Nephron (organoid): Measurements from ENCODE around the gene ZNF786.

Experiments used
- H3K27ac Mint-ChIP-seq, 3 experiments: 2 replicates each; pipeline ENCODE4 v1.8.0; 2020; ENCODE audit warnings: mixed read lengths in 3 of 3, mild to moderate bottlenecking in 2 of 3, moderate library complexity in 1 of 3
- H3K27me3 Mint-ChIP-seq: 2 replicates; pipeline ENCODE4 v1.8.0; 2021; ENCODE audit warnings: low read depth, mild to moderate bottlenecking, moderate library complexity, mixed read lengths
- H3K36me3 Mint-ChIP-seq: 2 replicates; pipeline ENCODE4 v1.8.0; 2020; ENCODE audit warnings: low read depth, mixed read lengths
- H3K4me1 Mint-ChIP-seq: 2 replicates; pipeline ENCODE4 v1.8.0; 2020; ENCODE audit warnings: mixed read lengths
- H3K4me3 Mint-ChIP-seq, 3 experiments: 2 replicates each; pipeline ENCODE4 v1.8.0; 2020; ENCODE audit warnings: mild to moderate bottlenecking in 3 of 3, mixed read lengths in 3 of 3, moderate library complexity in 2 of 3
- H3K9me3 Mint-ChIP-seq: 2 replicates; pipeline ENCODE4 v1.8.0; 2020; ENCODE audit warnings: mixed read lengths
- CTCF ChIP-seq, 3 experiments: fragments of 200-600 bp; sonication (generic); IDR thresholded peaks; one replicate each; pipeline ENCODE4 v1.5.0; 2021; ENCODE audit warnings: antibody characterized with exemption in 3 of 3; ENCODE audit not compliant: unreplicated experiment in 3 of 3

ZNF786 gene

GRCh38 chr7:149126662-149127266, 36.2 kb upstream of the ZNF786 start:
- peaks cover 32% of the 10 kb centered on the region for H3K36me3 Mint-ChIP-seq
- H3K9me3 Mint-ChIP-seq, result peaks cover 5% of the 10 kb centered on the region
- peaks cover 19% of the 10 kb centered on the region for H3K4me1 Mint-ChIP-seq
- H3K27ac Mint-ChIP-seq, result peak overlapping the region; percentile 96 to 98 (median 96)
- no peak for TF ChIP-seq CTCF (IDR thresholded peaks at IDR 0.05; ENCODE audit: unreplicated experiment in 3 of 3)
- H3K27me3 Mint-ChIP-seq, result peaks cover 3% of the 10 kb centered on the region
- peak overlapping the region; percentile 93 to 100 (median 99) for H3K4me3 Mint-ChIP-seq

- Mint-ChIP-seq H3K4me3 (peak within 1 kb of the TSS; percentile 93 to 100 (median 99)), H3K4me1 (peaks cover 19% of the 10 kb centered on the region), H3K27ac (peak within 1 kb of the TSS; percentile 96 to 98 (median 96)), H3K27me3 (peaks cover 3% of the 10 kb centered on the region), H3K9me3 (peaks cover 5% of the 10 kb centered on the region), H3K36me3 (peaks cover 25% of the 10 kb centered on the region)
- peak; percentile 92 to 97 (median 94) for TF ChIP-seq CTCF (IDR thresholded peaks at IDR 0.05; ENCODE audit: unreplicated experiment in 3 of 3)
These were observed 35.5 kb upstream of the ZNF786 start, which contains the start of gene ZNF425 for GRCh38 chr7:149125863-149126661. TSS of gene ZNF425 (minus strand) at chr7:149126324. CDS start at chr7:149126213, 111 bp downstream.

- Mint-ChIP-seq H3K36me3 (peaks cover 18% of the 10 kb centered on the region), H3K27ac (peak overlapping the region; percentile 94 to 96 (median 96)), H3K4me1 (peaks cover 19% of the 10 kb centered on the region), H3K4me3 (peak overlapping the region; percentile 93 to 100 (median 99)), H3K9me3 (no peaks in the 10 kb centered on the region), H3K27me3 (peaks cover 3% of the 10 kb centered on the region)
- no peak for TF ChIP-seq CTCF (IDR thresholded peaks at IDR 0.05; ENCODE audit: unreplicated experiment in 3 of 3)
These were observed 34.8 kb upstream of the ZNF786 start for GRCh38 chr7:149125189-149125862.

- H3K4me1 Mint-ChIP-seq, result no peaks in the 10 kb centered on the region
- no peak overlapping the region for H3K4me3 Mint-ChIP-seq
- no peaks in the 10 kb centered on the region for H3K27me3 Mint-ChIP-seq
- no peak for TF ChIP-seq CTCF (IDR thresholded peaks at IDR 0.05; ENCODE audit: unreplicated experiment in 3 of 3)
- peaks cover 18% of the 10 kb centered on the region for H3K36me3 Mint-ChIP-seq
- no peaks in the 10 kb centered on the region for H3K9me3 Mint-ChIP-seq
- H3K27ac Mint-ChIP-seq, result no peak overlapping the region
These were observed 19.5 kb upstream of the ZNF786 start for GRCh38 chr7:149109969-149110368.

- Mint-ChIP-seq H3K4me1 (peaks cover 5% of the 10 kb centered on the region), H3K9me3 (no peaks in the 10 kb centered on the region), H3K36me3 (peaks cover 21% of the 10 kb centered on the region), H3K4me3 (no peak overlapping the region), H3K27ac (no peak overlapping the region), H3K27me3 (no peaks in the 10 kb centered on the region)
- TF ChIP-seq CTCF (IDR thresholded peaks at IDR 0.05; ENCODE audit: unreplicated experiment in 3 of 3), result no peak
These were observed 14.2 kb upstream of the ZNF786 start for GRCh38 chr7:149104749-149105148.
